ENCODE measurements around the gene ENG. TPM values are rescaled to one million over a fixed set of nuclear protein-coding genes. Genes with fewer than 3 reads are reported as not detected.

Gene ENG
- total and polyA plus RNA-seq, 2 of the 8 experiments (the other 6 are each of a cell fraction or from before 2014, with no cell fraction given), result 1.8 to 4.4 TPM

DNA sequence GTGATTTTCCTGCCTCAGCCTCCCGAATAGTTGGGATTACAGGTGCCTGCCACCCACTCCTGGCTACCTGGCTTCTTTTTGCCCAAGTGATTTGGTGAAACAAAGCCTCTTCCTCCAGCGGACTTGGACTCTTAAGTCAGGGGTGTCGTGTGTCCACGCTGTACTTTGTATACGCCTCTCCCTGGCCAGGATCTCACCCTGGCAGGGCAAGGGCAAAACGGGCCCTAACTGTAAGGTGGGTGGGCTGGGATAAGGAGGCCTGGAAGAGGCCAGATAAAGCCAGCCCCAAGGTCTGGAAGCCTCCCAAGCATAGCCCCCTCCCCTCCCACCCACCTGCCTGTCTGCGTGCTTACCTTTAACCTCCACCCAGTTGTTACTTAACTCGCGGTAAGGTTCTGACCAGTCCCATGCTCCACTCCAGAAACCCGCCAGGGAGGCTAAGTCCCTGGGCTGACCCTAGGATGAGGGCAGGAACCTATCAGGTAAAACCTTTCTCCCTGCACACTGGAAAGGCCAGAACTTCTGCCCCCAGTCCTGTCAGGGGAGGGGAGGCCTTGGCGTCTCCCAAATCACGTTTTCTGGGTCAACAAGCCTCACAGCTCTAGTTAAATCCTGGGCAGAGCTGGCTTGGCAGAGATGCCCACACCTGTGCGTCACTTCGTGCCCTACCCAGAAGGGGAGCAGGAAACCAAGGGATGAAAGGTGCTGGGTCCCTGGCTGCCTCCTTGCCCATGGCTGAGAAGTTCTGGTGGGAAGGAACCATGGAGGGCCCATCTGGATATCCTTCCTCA lies 60.3 kb downstream of the ENG start:
- H2AFZ ChIP-seq (ENCODE audit: low read length), result no peak overlapping the region

More for the DNA sequence above, 60.3 kb downstream of the ENG start:
- Histone ChIP-seq H2BK12ac (ENCODE audit: low read depth, low read length) (no peak overlapping the region), H3K9ac (replicated peaks in 1 of 4; ENCODE audit: extremely low read depth in 1 of 4, low read depth in 3 of 4, low read length in 3 of 4) (no peak overlapping the region), H2AK5ac (ENCODE audit: low read depth, low read length) (no peak overlapping the region), H4K8ac (ENCODE audit: extremely low read depth, insufficient read depth, low read length) (0 out of 2 replicates have a peak overlapping the region, but pooled peaks have one; percentile 9), H2BK15ac (ENCODE audit: low read length) (no peak overlapping the region), H4K5ac (ENCODE audit: insufficient read length, low read depth, low read length) (no peak overlapping the region), H3K18ac (ENCODE audit: extremely low read depth, low read length) (no peak overlapping the region), H3K4ac (replicated peaks; ENCODE audit: insufficient read length, low read depth, low read length) (no peak overlapping the region), H3K9me3 (ENCODE audit: insufficient read depth in 2 of 2, low read depth in 1 of 2, low read length in 1 of 2) (no peaks in the 10 kb centered on the region), H3K36me3 (ENCODE audit: control insufficient read depth in 2 of 4, insufficient read depth in 4 of 4, low read length in 3 of 4) (peaks cover 9 to 32% (median 24%) of the 10 kb centered on the region in 4 experiments), H3K14ac (ENCODE audit: insufficient read length) (no peak overlapping the region), H3K23ac (ENCODE audit: insufficient read length) (no peak overlapping the region), H4K20me1 (replicated peaks in 1 of 2; ENCODE audit: control insufficient read depth in 1 of 2, insufficient read depth in 2 of 2, low read length in 2 of 2) (peaks cover 15 to 16% of the 10 kb centered on the region in 2 experiments), H3K79me1 (ENCODE audit: low read depth, low read length) (peaks cover under 1% of the 10 kb centered on the region; the same call in 1 of the 2 replicates), H4K91ac (replicated peaks; ENCODE audit: insufficient read length, low read length) (no peak overlapping the region), H3K27me3 (replicated peaks in 1 of 4; ENCODE audit: control insufficient read depth in 3 of 4, extremely low read depth in 1 of 4, insufficient read depth in 3 of 4, low read length in 3 of 4) (no peaks in the 10 kb centered on the region), H3K56ac (replicated peaks; ENCODE audit: insufficient read length, low read depth, low read length) (no peak overlapping the region), H3K79me2 (ENCODE audit: control insufficient read depth in 1 of 2, insufficient read depth in 2 of 2, low read length in 2 of 2) (peaks cover 0 to 14% of the 10 kb centered on the region in 2 experiments; a peak in 1 of 4 replicates), H2BK5ac (ENCODE audit: low read depth, low read length) (no peak overlapping the region), H2BK20ac (ENCODE audit: low read length) (no peak overlapping the region), H2BK120ac (replicated peaks; ENCODE audit: low read depth, low read length) (no peak overlapping the region), H3K4me3 (ENCODE audit: extremely low read depth in 1 of 4, insufficient read depth in 2 of 4, low read depth in 3 of 4, low read length in 4 of 4) (no peak overlapping the region), H3K4me2 (ENCODE audit: insufficient read depth in 1 of 2, low read depth in 2 of 2, low read length in 2 of 2) (no peak overlapping the region), H3K4me1 (replicated peaks in 1 of 4; ENCODE audit: control insufficient read depth in 3 of 4, insufficient read depth in 4 of 4, low read length in 3 of 4) (no peaks in the 10 kb centered on the region), H3K27ac (ENCODE audit: low read depth, low read length) (no peak overlapping the region), H3K23me2 (ENCODE audit: low read depth, low read length) (no peaks in the 10 kb centered on the region)
- no peak for TF ChIP-seq ZNF274 (IDR thresholded peaks at IDR 0.05; ENCODE audit: borderline replicate concordance, extremely low read depth, low read length)
- TF ChIP-seq SIN3A (conservative IDR thresholded peaks at IDR 0.05 in 1 of 2, IDR thresholded peaks at IDR 0.05 in 1 of 2; ENCODE audit: low read depth in 1 of 2, low read length in 2 of 2), result no peak
- no peak for TF ChIP-seq GABPA (IDR thresholded peaks at IDR 0.05; ENCODE audit: borderline replicate concordance, insufficient read depth, low read length)
- no peak for TF ChIP-seq BACH1 (IDR thresholded peaks at IDR 0.05; ENCODE audit: low read length)
- no peak for TF ChIP-seq RXRA (IDR thresholded peaks at IDR 0.05; ENCODE audit: insufficient read depth, low read depth, low read length)
- TF ChIP-seq BCL11A (IDR thresholded peaks at IDR 0.05; ENCODE audit: low read depth in 2 of 2, low read length in 2 of 2), result no peak
- no peak for TF ChIP-seq CBX8 (IDR thresholded peaks at IDR 0.05; ENCODE audit: borderline replicate concordance, low read depth, low read length)
- no peak for TF ChIP-seq E2F6 (IDR thresholded peaks at IDR 0.05)
- peak; percentile 63; the same call in 1 of the 2 replicates for TF ChIP-seq POLR2AphosphoS5 (IDR thresholded peaks at IDR 0.05; ENCODE audit: low read depth, low read length)
- DNase-seq (ENCODE audit: low read depth in 1 of 2, low spot score in 2 of 2) (no peak), FAIRE-seq (no peak)
- ChIA-PET CTCF (ENCODE audit: partially characterized antibody) (interaction anchor here (1.0 to 3.3 kb wide), 2 partner anchors 11 to 75 kb away, joined by 5 to 21 read pairs; no protein-coding TSS in a partner anchor), POLR2A (ENCODE audit: partially characterized antibody) (interaction anchor here (0.6 to 10.2 kb wide), 16 partner anchors 8 to 137 kb away, joined by 3 to 140 read pairs (median 4); partner anchors contain the start of genes CDK9, FPGS and PIP5KL1)
- 83% methylated on average over 12 of the region's 14 CpGs; no CpG with 5 or more reads in 1 of the 2 experiments for WGBS, 2 experiments (ENCODE audit: extremely low coverage in 1 of 2, insufficient coverage in 1 of 2, insufficient read length in 1 of 2, insufficient replicate concordance in 2 of 2, low coverage in 1 of 2, low lambda C conversion rate in 2 of 2, missing lambda C conversion rate in 1 of 2)
